ENCODE results near the gene SLC25A25. TPM values are rescaled to one million over a fixed set of nuclear protein-coding genes. Genes with fewer than 3 reads are reported as not detected.

The SLC25A25 gene
- total RNA-seq, 1 donor from 2014 or later = 14.7 TPM

GRCh38 chr9:128096616-128097536 is 28.8 kb downstream of the SLC25A25 start:
- DNase-seq (ENCODE audit: low read depth, low spot score) = no peak

- no peak for DNase-seq (ENCODE audit: low read depth, low spot score)
These were observed 29.7 kb downstream of the SLC25A25 start for GRCh38 chr9:128097543-128098296.

GRCh38 chr9:128098297-128099230 is 30.5 kb downstream of the SLC25A25 start:
- DNase-seq (ENCODE audit: low read depth, low spot score) = peak; percentile 93

GRCh38 chr9:128099231-128099931 is 31.3 kb downstream of the SLC25A25 start:
- DNase-seq (ENCODE audit: low read depth, low spot score) = no peak

GRCh38 chr9:128099932-128100491 is 32.0 kb downstream of the SLC25A25 start:
- DNase-seq (ENCODE audit: low read depth, low spot score) = no peak

GRCh38 chr9:128100581-128100980 is 32.5 kb downstream of the SLC25A25 start:
- DNase-seq (ENCODE audit: low read depth, low spot score) = no peak

GRCh38 chr9:128101231-128101661 is 33.2 kb downstream of the SLC25A25 start:
- DNase-seq (ENCODE audit: low read depth, low spot score) = no peak

GRCh38 chr9:128101690-128102089 is 33.7 kb downstream of the SLC25A25 start:
- no peak for DNase-seq (ENCODE audit: low read depth, low spot score)

- no peak for DNase-seq (ENCODE audit: low read depth, low spot score)
These were observed 34.2 kb downstream of the SLC25A25 start for GRCh38 chr9:128102196-128102595.

GRCh38 chr9:128102861-128103588 is 35.0 kb downstream of the SLC25A25 start:
- no peak for DNase-seq (ENCODE audit: low read depth, low spot score)

GRCh38 chr9:128103589-128103962 is 35.5 kb downstream of the SLC25A25 start:
- no peak for DNase-seq (ENCODE audit: low read depth, low spot score)

- no peak for DNase-seq (ENCODE audit: low read depth, low spot score)
These were observed 36.2 kb downstream of the SLC25A25 start for GRCh38 chr9:128104171-128104618.

GRCh38 chr9:128105538-128106175 is 37.6 kb downstream of the SLC25A25 start:
- DNase-seq (ENCODE audit: low read depth, low spot score) = no peak

- no peak for DNase-seq (ENCODE audit: low read depth, low spot score)
These were observed 38.3 kb downstream of the SLC25A25 start for GRCh38 chr9:128106181-128106939.

- no peak for DNase-seq (ENCODE audit: low read depth, low spot score)
These were observed 39.0 kb downstream of the SLC25A25 start for GRCh38 chr9:128106940-128107467.

GRCh38 chr9:128107468-128108268 is 39.6 kb downstream of the SLC25A25 start:
- DNase-seq (ENCODE audit: low read depth, low spot score) = no peak

Measured in pulmonary artery endothelial cell (primary cell).